B cell (primary cell): ENCODE results near the gene ATP23. TPM values are rescaled to one million over a fixed set of nuclear protein-coding genes. Genes with fewer than 3 reads are reported as not detected.

Source experiments
- ATAC-seq: fragments of 200-7000 bp; cut with Tn5 transposase; one replicate; pipeline ENCODE4 v1.10.0; 2021; ENCODE audit warnings: low read depth, mild to moderate bottlenecking, moderate number of reproducible peaks, moderate library complexity
- CTCF ChIA-PET: fragments of 350-600 bp; sonication (Branson Sonifier 250); formaldehyde crosslinking; loops from one replicate; lab custom pipeline; 2021; ENCODE audit warnings: antibody characterized with exemption, inconsistent platforms; lab: Charles Lee
- POLR2A ChIA-PET: fragments of 350-600 bp; sonication (Branson Sonifier 250); formaldehyde crosslinking; loops from one replicate; lab custom pipeline; 2021; ENCODE audit warnings: antibody characterized with exemption; lab: Charles Lee
- DNase-seq: peaks from one replicate; pipeline ENCODE4 v3.0.0; 2013
- H2AFZ ChIP-seq: 2 replicates; pipeline ENCODE4 v1.6.1; 2012; ENCODE audit warnings: mild to moderate bottlenecking, low read depth, low read length; ENCODE audit not compliant: insufficient read depth, poor library complexity, severe bottlenecking
- H3K27ac ChIP-seq, 2 donors: 1 replicate in 1 of 2; 2 replicates in 1 of 2; pipeline ENCODE4 v1.5.1; 2012 to 2013; ENCODE audit warnings: low read length in 2 of 2, mild to moderate bottlenecking in 2 of 2, moderate library complexity in 1 of 2
- H3K27me3 ChIP-seq, 4 experiments: fragments of 200-600 bp in 1 of 4; sonication (generic) in 1 of 4; replicated peaks in 1 of 4; 1 replicate in 2 of 4; 2 replicates in 2 of 4; pipeline versions ENCODE4 v1.6.1 to v1.7.0; 2013 to 2016; ENCODE audit warnings: low read length in 3 of 4, mild to moderate bottlenecking in 2 of 4, mixed read lengths in 1 of 4, moderate library complexity in 1 of 4; ENCODE audit not compliant: insufficient read depth in 4 of 4, control insufficient read depth in 3 of 4; ENCODE audit errors: control extremely low read depth in 1 of 4
- H3K36me3 ChIP-seq, 2 experiments: replicated peaks in 1 of 2; 1 replicate in 1 of 2; 2 replicates in 1 of 2; pipeline versions ENCODE4 v1.6.1 to v1.7.1; 2013; ENCODE audit warnings: low read length in 1 of 2; ENCODE audit not compliant: insufficient read depth in 2 of 2, control insufficient read depth in 1 of 2; ENCODE audit errors: control extremely low read depth in 1 of 2, extremely low read depth in 1 of 2
- H3K4me1 ChIP-seq, 2 donors: fragments of 200-600 bp in 1 of 2; sonication (generic) in 1 of 2; 1 replicate in 1 of 2; 2 replicates in 1 of 2; pipeline versions ENCODE4 v1.5.1 to v1.6.1; 2013 to 2017; ENCODE audit warnings: low read length in 2 of 2; ENCODE audit not compliant: control insufficient read depth in 2 of 2, insufficient read depth in 2 of 2
- H3K4me2 ChIP-seq: replicated peaks from 2 replicates; pipeline ENCODE3; 2012; ENCODE audit warnings: mild to moderate bottlenecking, low read depth, low read length; ENCODE audit not compliant: poor library complexity, severe bottlenecking
- H3K4me3 ChIP-seq, 5 experiments: fragments of 200-600 bp in 1 of 5; sonication (generic) in 1 of 5; 1 replicate in 3 of 5; 2 replicates in 2 of 5; pipeline versions ENCODE4 v1.5.1 to v1.7.0; 2011 to 2016; ENCODE audit warnings: low read length in 4 of 5, mild to moderate bottlenecking in 4 of 5, low read depth in 2 of 5, control low read depth in 1 of 5, moderate library complexity in 1 of 5; ENCODE audit not compliant: insufficient read depth in 1 of 5; ENCODE audit errors: control extremely low read depth in 1 of 5, extremely low read depth in 1 of 5
- H3K79me2 ChIP-seq: fragments of 200-600 bp; sonication (generic); one replicate; pipeline ENCODE4 v1.6.0; 2016; ENCODE audit warnings: low read length; ENCODE audit not compliant: control insufficient read depth, insufficient read depth
- H3K9ac ChIP-seq: fragments of 200-600 bp; sonication (generic); 2 replicates; pipeline ENCODE4 v1.6.1; 2017; ENCODE audit warnings: mild to moderate bottlenecking, low read length, moderate library complexity
- H3K9me3 ChIP-seq, 3 donors: one replicate each; pipeline versions ENCODE4 v1.6.1 to v1.7.1; 2013; ENCODE audit warnings: low read length in 2 of 3; ENCODE audit not compliant: control insufficient read depth in 2 of 3, insufficient read depth in 1 of 3; ENCODE audit errors: control extremely low read depth in 1 of 3
- H4K20me1 ChIP-seq: 2 replicates; pipeline ENCODE4 v1.6.0; 2012; ENCODE audit warnings: mild to moderate bottlenecking, low read length; ENCODE audit not compliant: insufficient read depth, control insufficient read depth, poor library complexity, severe bottlenecking
- H3K27ac Mint-ChIP-seq: one replicate; pipeline ENCODE4 v1.8.0; 2021; ENCODE audit warnings: mixed read lengths
- H3K27me3 Mint-ChIP-seq: one replicate; pipeline ENCODE4 v1.8.0; 2021; ENCODE audit warnings: mixed read lengths
- H3K4me1 Mint-ChIP-seq: one replicate; pipeline ENCODE4 v1.8.0; 2021; ENCODE audit warnings: mixed read lengths
- H3K4me3 Mint-ChIP-seq: one replicate; pipeline ENCODE4 v1.8.0; 2021; ENCODE audit warnings: mixed read lengths
- H3K9me3 Mint-ChIP-seq: one replicate; pipeline ENCODE4 v1.8.0; 2022; ENCODE audit warnings: mixed read lengths; ENCODE audit not compliant: insufficient read depth
- EZH2 ChIP-seq: IDR thresholded peaks from 2 replicates; pipeline ENCODE4 v1.6.1; 2012; ENCODE audit warnings: borderline replicate concordance, low read depth, mild to moderate bottlenecking, moderate library complexity, low read length; ENCODE audit not compliant: insufficient read depth, poor library complexity, severe bottlenecking
- WGBS: methylation state at CpG from one replicate; pipeline ENCODE4 v1.1.5; 2013; ENCODE audit warnings: missing lambda C conversion rate; ENCODE audit not compliant: insufficient coverage; 5-methylcytosine and 5-hydroxymethylcytosine counted together
- intact Hi-C: fragments of 100-400 bp; cut with micrococcal nuclease; formaldehyde crosslinking; loops from one replicate; pipeline ENCODE4 v1.10.0; 2022
- polyA plus RNA-seq: library from polyadenylated mRNA; depleted of rRNA; stranded (reverse); fragments of >200 nt; gene quantifications from 2 replicates; pipeline ENCODE4 v1.2.3, GENCODE V29; 2012
- total RNA-seq, 2 donors: library from RNA; stranded (reverse); fragments of 120-200 nt in 1 of 2; gene quantifications; 1 replicate in 1 of 2; 2 replicates in 1 of 2; pipeline versions ENCODE4 v1.2.3 to v1.2.4, GENCODE V29; 2013 to 2022

Gene ATP23
- total and polyA plus RNA-seq, 2 donors (not counting 1 experiment from before 2014, with no cell fraction given), result 6.2 to 16.3 TPM

DNA sequence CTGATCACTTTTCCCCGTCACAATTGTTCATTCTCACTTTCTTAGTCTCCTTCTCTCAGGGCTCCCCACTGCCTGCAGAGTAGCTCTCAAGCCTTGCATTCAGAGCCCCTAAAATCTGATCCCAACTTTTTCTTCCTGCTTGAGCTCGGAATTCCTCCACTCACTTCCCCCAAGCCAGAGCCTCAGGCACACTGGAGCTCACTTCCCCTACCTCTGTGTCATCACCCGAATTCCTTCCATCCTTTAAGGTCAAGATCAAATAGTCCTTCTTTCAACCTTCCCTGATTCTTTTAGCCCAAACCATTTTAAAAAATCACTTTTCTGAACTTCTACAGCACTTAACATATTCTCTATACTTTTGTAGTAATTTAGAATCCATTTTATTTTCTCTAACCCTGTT is 34.1 kb upstream of the ATP23 start:
- Histone ChIP-seq H3K36me3 (no peaks in the 10 kb centered on the region), H3K4me3 (no peak overlapping the region), H2AFZ (no peak overlapping the region), H4K20me1 (no peaks in the 10 kb centered on the region), H3K4me2 (no peak overlapping the region), H3K27ac (no peak overlapping the region), H3K79me2 (peaks cover 10% of the 10 kb centered on the region), H3K27me3 (peaks cover 0 to 9% (median 4%) of the 10 kb centered on the region in 4 experiments), H3K9ac (no peak overlapping the region), H3K4me1 (peaks cover 3 to 4% of the 10 kb centered on the region in 2 donors), H3K9me3 (no peaks in the 10 kb centered on the region)
- peaks cover 5% of the 10 kb centered on the region for H3K4me1 Mint-ChIP-seq
- H3K27me3 Mint-ChIP-seq, result peaks cover 22% of the 10 kb centered on the region
- no peak overlapping the region for H3K27ac Mint-ChIP-seq
- DNase-seq (no peak), ATAC-seq (no peak)
- POLR2A ChIA-PET, result no interaction called here
- no peak overlapping the region for H3K4me3 Mint-ChIP-seq
- WGBS, result 61% methylated on average over 3 of the region's 3 CpGs
- CTCF ChIA-PET, result interaction anchor here (0.6 to 8.5 kb wide), 6 partner anchors 12 to 125 kb away, joined by 3 to 182 read pairs (median 42); partner anchors contain the start of genes ATP23 and TSFM
- intact Hi-C loops, result no loop called here
- no peak for TF ChIP-seq EZH2
- H3K9me3 Mint-ChIP-seq, result no peaks in the 10 kb centered on the region

DNA sequence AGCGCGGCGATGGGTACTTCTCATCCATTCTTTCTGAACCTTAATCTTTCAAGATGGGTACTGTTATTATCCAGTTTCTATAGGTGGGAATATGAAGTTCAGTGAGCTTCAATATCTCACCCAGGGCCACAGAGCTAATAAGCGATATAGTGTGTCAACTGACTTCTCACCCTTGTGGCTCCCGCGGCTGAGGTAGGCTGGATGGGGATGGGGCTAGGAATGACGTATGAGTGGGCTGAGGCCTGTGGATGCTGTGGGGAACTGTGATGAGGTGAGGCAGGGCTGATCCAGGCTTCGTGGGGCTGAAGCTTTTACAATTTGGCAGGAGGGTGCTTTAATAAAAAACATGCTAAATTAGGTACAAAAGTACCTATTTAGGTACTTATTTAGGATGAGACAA is 32.9 kb upstream of the ATP23 start:
- intact Hi-C loops, result no loop called here
- H3K9me3 Mint-ChIP-seq, result no peaks in the 10 kb centered on the region

More for the DNA sequence above, 32.9 kb upstream of the ATP23 start:
- Histone ChIP-seq H3K9ac (no peak overlapping the region), H3K27me3 (peaks cover 0 to 9% (median 4%) of the 10 kb centered on the region in 4 experiments), H3K27ac (no peak overlapping the region), H3K4me2 (no peak overlapping the region), H2AFZ (no peak overlapping the region), H3K4me1 (peaks cover 3 to 4% of the 10 kb centered on the region in 2 donors), H4K20me1 (no peaks in the 10 kb centered on the region), H3K36me3 (no peaks in the 10 kb centered on the region), H3K4me3 (no peak overlapping the region), H3K79me2 (peaks cover 10% of the 10 kb centered on the region), H3K9me3 (no peaks in the 10 kb centered on the region)
- CTCF ChIA-PET, result interaction anchor here (2.6 to 8.5 kb wide), 2 partner anchors 73 to 105 kb away, joined by 10 to 182 read pairs; no protein-coding TSS in a partner anchor
- Mint-ChIP-seq H3K4me1 (peaks cover 5% of the 10 kb centered on the region), H3K4me3 (no peak overlapping the region), H3K27me3 (peaks cover 25% of the 10 kb centered on the region), H3K27ac (no peak overlapping the region)
- no peak for ATAC-seq
- POLR2A ChIA-PET, result interaction anchor here (0.6 kb wide), 1 partner anchor 24 kb away, joined by 11 read pairs; no protein-coding TSS in a partner anchor
- 75% methylated on average over 4 of the region's 8 CpGs for WGBS
- TF ChIP-seq EZH2, result no peak
- DNase-seq, result no peak
